ENCODE data around the gene ENGASE.
A peak's percentile ranks its signal among the peaks of the same experiment; 100 is the strongest.

Gene ENGASE

DNA sequence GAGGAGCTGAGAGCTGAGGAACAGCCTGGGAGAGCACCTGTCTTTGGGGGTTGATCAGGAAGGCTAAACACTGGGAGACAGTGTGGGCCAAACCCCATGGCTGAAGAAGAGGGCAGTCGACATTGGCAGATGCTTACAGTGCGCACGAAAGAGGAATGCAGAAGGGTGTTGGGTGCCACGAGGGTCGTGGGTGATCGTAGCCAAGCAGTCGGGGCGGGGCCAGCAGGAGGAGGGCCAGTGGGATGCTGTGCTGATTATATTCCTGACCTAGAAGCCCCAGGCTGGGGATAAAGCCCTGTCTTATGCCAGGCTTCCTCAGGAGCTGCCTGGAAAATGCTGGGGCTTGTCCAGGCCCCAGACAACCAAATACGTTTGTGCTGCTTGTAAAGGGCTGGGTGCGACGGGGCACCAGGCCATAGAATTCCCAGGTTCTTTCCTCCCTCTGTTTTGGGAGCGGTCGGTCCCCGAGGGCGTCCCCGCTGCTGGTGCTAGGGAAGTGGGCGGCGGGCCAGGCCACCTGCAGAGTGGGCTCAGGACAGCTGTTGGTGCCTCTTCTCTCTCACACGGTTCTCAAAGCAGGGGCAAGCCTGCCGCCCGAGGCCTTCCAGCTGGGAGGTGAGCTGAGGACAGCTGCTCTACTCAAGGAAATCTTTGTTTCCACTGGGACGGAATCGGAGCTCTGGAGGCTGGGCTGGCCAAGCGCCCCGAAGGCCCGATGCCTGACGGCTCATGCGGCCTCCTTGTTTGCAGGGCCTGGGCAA lies 40.7 kb upstream of the ENGASE start:
- no peaks in the 10 kb centered on the region for H3K27me3 ChIP-seq (replicated peaks)
- TF ChIP-seq, protein P1, sequence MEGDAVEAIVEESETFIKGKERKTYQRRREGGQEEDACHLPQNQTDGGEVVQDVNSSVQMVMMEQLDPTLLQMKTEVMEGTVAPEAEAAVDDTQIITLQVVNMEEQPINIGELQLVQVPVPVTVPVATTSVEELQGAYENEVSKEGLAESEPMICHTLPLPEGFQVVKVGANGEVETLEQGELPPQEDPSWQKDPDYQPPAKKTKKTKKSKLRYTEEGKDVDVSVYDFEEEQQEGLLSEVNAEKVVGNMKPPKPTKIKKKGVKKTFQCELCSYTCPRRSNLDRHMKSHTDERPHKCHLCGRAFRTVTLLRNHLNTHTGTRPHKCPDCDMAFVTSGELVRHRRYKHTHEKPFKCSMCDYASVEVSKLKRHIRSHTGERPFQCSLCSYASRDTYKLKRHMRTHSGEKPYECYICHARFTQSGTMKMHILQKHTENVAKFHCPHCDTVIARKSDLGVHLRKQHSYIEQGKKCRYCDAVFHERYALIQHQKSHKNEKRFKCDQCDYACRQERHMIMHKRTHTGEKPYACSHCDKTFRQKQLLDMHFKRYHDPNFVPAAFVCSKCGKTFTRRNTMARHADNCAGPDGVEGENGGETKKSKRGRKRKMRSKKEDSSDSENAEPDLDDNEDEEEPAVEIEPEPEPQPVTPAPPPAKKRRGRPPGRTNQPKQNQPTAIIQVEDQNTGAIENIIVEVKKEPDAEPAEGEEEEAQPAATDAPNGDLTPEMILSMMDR (IDR thresholded peaks at IDR 0.05; ENCODE audit: low read depth, low read length, missing control alignments) = no peak
- H3K4me3 ChIP-seq (ENCODE audit: low read depth, low read length) = no peak overlapping the region
- H3K36me3 ChIP-seq (replicated peaks) = no peaks in the 10 kb centered on the region
- no peak for DNase-seq
- no peak overlapping the region for H3K27ac ChIP-seq
- in situ Hi-C loops (cut with HindIII; ENCODE audit: low pct_ligation_motif_present, low sequenced_read_pairs) = no loop called here

DNA sequence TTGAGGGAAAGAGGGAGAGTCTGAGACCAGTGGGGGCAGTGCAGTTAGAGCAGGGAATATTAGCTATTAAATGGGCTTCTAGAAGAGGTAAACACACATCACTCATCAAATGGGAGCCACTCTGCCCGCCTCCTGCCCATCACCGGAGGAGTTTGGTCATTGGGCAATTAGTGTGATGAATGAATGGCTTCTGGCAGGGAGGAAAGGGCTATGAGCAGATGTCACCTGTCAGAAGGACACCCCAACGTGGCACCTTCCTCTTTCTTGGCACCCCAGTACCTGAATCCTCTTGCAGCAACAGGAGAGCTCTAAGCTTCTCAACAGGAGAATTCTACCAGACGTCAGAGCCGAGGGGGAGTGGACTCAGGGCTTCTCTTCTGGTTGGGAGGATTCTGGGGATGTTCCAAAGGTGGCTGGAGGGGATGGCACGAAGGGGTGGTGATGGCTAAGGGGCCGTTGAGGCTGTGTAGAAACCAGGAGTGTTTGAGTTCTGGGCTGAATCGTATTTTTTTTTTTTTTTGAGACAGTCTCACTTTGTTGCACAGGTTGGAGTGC lies 39.6 kb upstream of the ENGASE start:
- Histone ChIP-seq H3K27ac (no peak overlapping the region), H3K36me3 (replicated peaks) (no peaks in the 10 kb centered on the region), H3K4me3 (ENCODE audit: low read depth, low read length) (no peak overlapping the region), H3K27me3 (replicated peaks) (no peaks in the 10 kb centered on the region)
- TF ChIP-seq, protein P1 (IDR thresholded peaks at IDR 0.05; ENCODE audit: low read depth, low read length, missing control alignments) = no peak
- DNase-seq = no peak
- in situ Hi-C loops (cut with HindIII; ENCODE audit: low pct_ligation_motif_present, low sequenced_read_pairs) = no loop called here

DNA sequence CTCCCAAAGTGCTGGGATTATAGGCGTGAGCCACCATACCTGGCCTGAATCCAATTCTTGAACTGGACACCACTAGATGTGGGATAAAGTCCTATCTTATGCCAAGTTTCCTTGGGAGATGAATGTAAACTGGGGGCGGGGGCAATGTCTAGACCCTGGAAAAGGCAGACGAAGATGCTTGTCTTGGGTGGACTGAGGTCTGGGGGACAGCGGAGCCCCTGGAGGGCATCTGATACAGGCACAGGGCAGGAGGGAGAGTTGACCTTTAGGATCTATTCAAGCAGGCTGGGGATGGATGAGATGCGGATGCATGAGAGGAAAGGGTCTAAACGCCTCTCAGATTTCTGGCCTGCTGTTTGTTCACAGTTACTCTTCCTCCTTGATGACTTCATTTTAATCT lies 38.9 kb upstream of the ENGASE start:
- Histone ChIP-seq H3K27ac (no peak overlapping the region), H3K36me3 (replicated peaks) (no peaks in the 10 kb centered on the region), H3K4me3 (ENCODE audit: low read depth, low read length) (no peak overlapping the region), H3K27me3 (replicated peaks) (no peaks in the 10 kb centered on the region)
- TF ChIP-seq, protein P1 (IDR thresholded peaks at IDR 0.05; ENCODE audit: low read depth, low read length, missing control alignments) = no peak
- in situ Hi-C loops (cut with HindIII; ENCODE audit: low pct_ligation_motif_present, low sequenced_read_pairs) = no loop called here
- no peak for DNase-seq

DNA sequence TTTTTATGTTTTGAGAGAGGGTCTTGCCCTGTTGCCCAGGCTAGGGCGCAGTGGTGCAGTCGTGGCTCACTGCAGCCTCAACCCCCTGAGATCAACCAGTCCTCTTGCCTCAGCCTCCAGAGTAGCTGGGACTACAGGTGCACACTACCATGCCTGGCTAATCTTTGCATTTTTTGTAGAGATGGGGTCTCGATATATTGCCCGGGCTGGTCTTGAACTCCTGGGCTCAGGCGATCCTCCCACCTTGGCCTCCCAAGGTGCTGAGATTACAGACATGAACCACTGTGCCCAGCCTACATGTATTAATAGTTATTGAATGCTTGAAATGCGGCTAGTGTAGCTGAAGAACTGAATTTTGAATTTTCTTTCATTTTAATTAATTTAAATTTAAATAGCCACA lies 38.4 kb upstream of the ENGASE start:
- no peak for DNase-seq
- TF ChIP-seq, protein P1 (IDR thresholded peaks at IDR 0.05; ENCODE audit: low read depth, low read length, missing control alignments) = no peak
- no peak overlapping the region for H3K4me3 ChIP-seq (ENCODE audit: low read depth, low read length)
- no peaks in the 10 kb centered on the region for H3K27me3 ChIP-seq (replicated peaks)
- in situ Hi-C loops (cut with HindIII; ENCODE audit: low pct_ligation_motif_present, low sequenced_read_pairs) = no loop called here
- no peak overlapping the region for H3K27ac ChIP-seq
- no peaks in the 10 kb centered on the region for H3K36me3 ChIP-seq (replicated peaks)

DNA sequence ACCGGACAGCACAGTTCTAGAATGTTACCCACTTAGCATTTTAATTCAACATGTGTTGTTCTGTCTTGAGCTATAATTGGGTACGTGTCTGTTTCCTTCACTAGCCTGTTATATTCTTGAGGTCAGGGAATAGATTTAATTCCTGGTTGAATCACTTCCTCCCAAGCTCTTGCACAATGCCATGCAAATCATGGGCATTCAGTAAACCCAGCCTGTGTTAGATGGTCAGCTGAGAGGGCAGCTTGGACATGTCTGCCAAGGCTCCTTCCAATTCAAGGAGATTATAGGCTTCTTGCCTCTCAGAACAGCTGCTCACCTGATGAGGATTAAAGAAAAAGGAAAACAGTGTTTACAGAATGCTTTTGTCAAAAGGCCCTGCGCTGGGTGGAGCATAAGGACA lies 38.0 kb upstream of the ENGASE start:
- TF ChIP-seq, protein P1 (IDR thresholded peaks at IDR 0.05; ENCODE audit: low read depth, low read length, missing control alignments) = no peak
- no peaks in the 10 kb centered on the region for H3K36me3 ChIP-seq (replicated peaks)
- peak; percentile 54 for DNase-seq
- no peak overlapping the region for H3K27ac ChIP-seq
- in situ Hi-C loops (cut with HindIII; ENCODE audit: low pct_ligation_motif_present, low sequenced_read_pairs) = no loop called here
- H3K4me3 ChIP-seq (ENCODE audit: low read depth, low read length) = no peak overlapping the region
- H3K27me3 ChIP-seq (replicated peaks) = no peaks in the 10 kb centered on the region

Data from brain microvascular endothelial cell (primary cell).